ENCODE data around the gene SPOUT1.
"Not testable (repeated sequence)": the region's sequence is repeated elsewhere in the genome, so short reads cannot be mapped to it uniquely, and the experiment has no call there.

SPOUT1 gene

DNA sequence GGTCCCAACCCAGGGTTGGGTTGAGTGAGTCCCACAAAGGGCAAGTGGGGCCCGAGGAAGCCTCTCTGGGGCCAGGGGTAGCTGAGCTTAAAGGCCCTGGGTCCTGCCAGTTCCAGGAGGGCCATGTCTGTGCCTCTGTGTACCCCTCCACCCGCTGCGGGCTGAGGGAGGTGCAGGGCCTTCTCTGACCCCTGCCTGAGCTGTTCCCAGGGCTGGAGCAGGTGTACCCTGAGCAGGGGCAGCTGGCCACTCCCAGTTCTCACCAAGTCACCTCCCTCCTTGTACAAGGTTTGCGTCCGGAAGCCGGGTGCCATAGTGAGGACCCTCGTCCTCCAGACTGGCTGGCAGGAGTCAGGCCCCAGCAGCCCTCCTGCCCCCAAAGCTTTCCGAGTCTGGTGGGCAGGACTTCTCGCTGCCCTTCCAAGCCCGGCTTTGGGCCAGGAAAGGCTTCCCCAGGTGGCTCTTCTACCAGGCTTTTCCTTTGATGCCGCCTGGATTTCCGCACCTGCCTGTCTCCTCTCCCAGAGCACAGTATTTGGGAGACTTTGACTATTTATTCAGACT is 20.5 kb downstream of the SPOUT1 start:
- Histone ChIP-seq H3K4me1 (ENCODE audit: control insufficient read depth, insufficient read depth, low read length, unreplicated experiment) (no peaks in the 10 kb centered on the region), H3K27ac (ENCODE audit: low read depth, low read length) (no peak overlapping the region), H3K4me3 (ENCODE audit: low read depth, low read length) (no peak overlapping the region), H3K27me3 (ENCODE audit: insufficient read depth, low read length) (no peaks in the 10 kb centered on the region), H2AFZ (ENCODE audit: low read length, unreplicated experiment) (no peak overlapping the region), H3K36me3 (ENCODE audit: insufficient read depth, low read length) (peaks cover 4% of the 10 kb centered on the region; the same call in 1 of the 2 replicates), H3K79me2 (ENCODE audit: control insufficient read depth, insufficient read depth, low read length, unreplicated experiment) (no peaks in the 10 kb centered on the region)

DNA sequence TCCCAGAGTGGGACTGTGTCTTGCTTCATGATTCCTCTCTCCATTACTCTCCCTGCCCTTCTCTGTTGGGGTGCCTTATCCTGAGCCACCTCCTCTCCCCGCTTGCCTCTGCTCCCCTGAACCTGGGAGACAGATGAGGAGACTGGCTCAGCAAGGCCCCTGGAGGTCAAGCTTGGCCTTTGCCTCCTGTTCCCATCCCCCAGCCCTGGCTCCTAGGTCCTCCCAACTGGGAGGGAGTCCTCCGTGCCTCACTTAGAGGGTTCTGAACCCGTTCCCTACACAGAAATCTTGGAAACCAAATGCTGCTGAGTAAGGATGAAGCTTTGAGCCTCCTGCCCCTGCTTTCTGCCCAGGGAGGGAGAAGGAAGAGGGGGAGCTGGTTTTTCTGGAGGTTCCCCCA is 21.1 kb downstream of the SPOUT1 start:
- Histone ChIP-seq H3K36me3 (ENCODE audit: insufficient read depth, low read length) (peaks cover 4% of the 10 kb centered on the region; the same call in 1 of the 2 replicates), H3K4me3 (ENCODE audit: low read depth, low read length) (no peak overlapping the region), H2AFZ (ENCODE audit: low read length, unreplicated experiment) (no peak overlapping the region), H3K4me1 (ENCODE audit: control insufficient read depth, insufficient read depth, low read length, unreplicated experiment) (no peaks in the 10 kb centered on the region), H3K27ac (ENCODE audit: low read depth, low read length) (no peak overlapping the region), H3K79me2 (ENCODE audit: control insufficient read depth, insufficient read depth, low read length, unreplicated experiment) (no peaks in the 10 kb centered on the region), H3K27me3 (ENCODE audit: insufficient read depth, low read length) (no peaks in the 10 kb centered on the region)

DNA sequence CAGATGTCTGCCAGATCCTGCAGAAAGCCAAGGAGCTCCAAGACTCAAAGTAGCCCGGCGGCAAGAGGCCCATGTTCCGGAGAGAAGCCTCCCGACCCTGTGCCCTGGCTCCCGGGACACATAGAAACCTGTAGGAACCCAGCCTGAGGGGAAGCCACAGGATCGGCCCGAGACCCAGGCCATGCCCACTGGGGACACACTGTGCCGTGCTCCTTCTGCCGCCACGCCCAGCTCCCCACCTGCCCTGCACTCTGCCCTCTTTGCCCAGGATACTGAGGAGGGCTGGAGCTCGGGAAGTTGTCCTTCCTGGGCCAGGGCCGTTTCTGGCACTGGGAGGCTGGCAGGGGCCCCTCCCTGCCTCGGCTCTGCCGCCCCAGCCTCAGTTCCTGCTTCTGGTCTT is 21.8 kb downstream of the SPOUT1 start:
- Histone ChIP-seq H3K36me3 (ENCODE audit: insufficient read depth, low read length) (peaks cover 4% of the 10 kb centered on the region; the same call in 1 of the 2 replicates), H3K4me1 (ENCODE audit: control insufficient read depth, insufficient read depth, low read length, unreplicated experiment) (no peaks in the 10 kb centered on the region), H3K27me3 (ENCODE audit: insufficient read depth, low read length) (no peaks in the 10 kb centered on the region), H3K27ac (ENCODE audit: low read depth, low read length) (no peak overlapping the region), H3K79me2 (ENCODE audit: control insufficient read depth, insufficient read depth, low read length, unreplicated experiment) (no peaks in the 10 kb centered on the region), H3K4me3 (ENCODE audit: low read depth, low read length) (no peak overlapping the region), H2AFZ (ENCODE audit: low read length, unreplicated experiment) (no peak overlapping the region)

DNA sequence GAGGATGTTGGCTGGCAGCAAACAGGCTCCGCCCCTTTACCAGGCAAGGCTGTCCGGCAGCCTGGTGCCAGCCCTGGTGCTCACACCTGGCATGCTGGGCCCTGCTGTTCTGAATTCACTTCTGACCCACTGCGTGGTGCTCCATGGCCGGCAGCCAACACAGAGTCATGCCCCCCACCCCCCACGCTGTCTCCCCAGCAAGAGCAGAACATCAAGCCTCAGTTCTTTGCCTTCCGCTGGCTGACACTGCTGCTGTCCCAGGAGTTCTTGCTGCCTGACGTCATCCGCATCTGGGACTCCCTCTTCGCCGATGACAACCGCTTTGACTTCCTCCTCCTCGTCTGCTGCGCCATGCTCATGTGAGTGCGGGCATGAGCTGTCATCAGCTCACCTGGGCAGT is 23.9 kb downstream of the SPOUT1 start:
- Histone ChIP-seq H3K27ac (ENCODE audit: low read depth, low read length) (no peak overlapping the region), H3K79me2 (ENCODE audit: control insufficient read depth, insufficient read depth, low read length, unreplicated experiment) (no peaks in the 10 kb centered on the region), H3K4me1 (ENCODE audit: control insufficient read depth, insufficient read depth, low read length, unreplicated experiment) (no peaks in the 10 kb centered on the region), H3K4me3 (ENCODE audit: low read depth, low read length) (no peak overlapping the region), H3K27me3 (ENCODE audit: insufficient read depth, low read length) (no peaks in the 10 kb centered on the region), H3K36me3 (ENCODE audit: insufficient read depth, low read length) (peaks cover 7% of the 10 kb centered on the region; the same call in 1 of the 2 replicates), H2AFZ (ENCODE audit: low read length, unreplicated experiment) (no peak overlapping the region)

DNA sequence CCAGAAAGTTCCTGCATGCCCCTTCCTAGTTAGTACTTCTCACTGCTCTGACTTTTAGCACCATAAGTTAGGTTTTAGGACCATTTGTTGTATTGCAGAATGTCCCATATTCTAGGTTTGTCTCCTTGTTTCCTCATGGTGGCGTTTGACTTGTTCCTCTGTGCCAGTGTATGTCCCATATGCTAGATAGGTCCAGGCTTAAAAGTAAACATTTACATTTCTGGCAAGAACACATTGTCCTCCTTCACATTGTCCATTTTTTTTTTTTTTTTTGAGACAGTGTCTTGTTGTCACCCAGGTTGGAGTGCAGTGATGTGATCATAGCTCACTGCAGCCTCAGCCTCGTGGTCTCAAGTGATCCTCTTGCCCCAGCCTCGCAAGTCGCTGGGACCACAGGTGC is 27.1 kb downstream of the SPOUT1 start:
- no peak overlapping the region for H3K27ac ChIP-seq (ENCODE audit: low read depth, low read length)
- H3K79me2 ChIP-seq (ENCODE audit: control insufficient read depth, insufficient read depth, low read length, unreplicated experiment) = no peaks in the 10 kb centered on the region
- H3K4me3 ChIP-seq (ENCODE audit: low read depth, low read length) = no peak overlapping the region
- H3K27me3 ChIP-seq (ENCODE audit: insufficient read depth, low read length) = no peaks in the 10 kb centered on the region
- no peak overlapping the region for H2AFZ ChIP-seq (ENCODE audit: low read length, unreplicated experiment)
- H3K4me1 ChIP-seq (ENCODE audit: control insufficient read depth, insufficient read depth, low read length, unreplicated experiment) = no peaks in the 10 kb centered on the region
- H3K36me3 ChIP-seq (ENCODE audit: insufficient read depth, low read length) = peaks cover 17% of the 10 kb centered on the region; the same call in 1 of the 2 replicates

DNA sequence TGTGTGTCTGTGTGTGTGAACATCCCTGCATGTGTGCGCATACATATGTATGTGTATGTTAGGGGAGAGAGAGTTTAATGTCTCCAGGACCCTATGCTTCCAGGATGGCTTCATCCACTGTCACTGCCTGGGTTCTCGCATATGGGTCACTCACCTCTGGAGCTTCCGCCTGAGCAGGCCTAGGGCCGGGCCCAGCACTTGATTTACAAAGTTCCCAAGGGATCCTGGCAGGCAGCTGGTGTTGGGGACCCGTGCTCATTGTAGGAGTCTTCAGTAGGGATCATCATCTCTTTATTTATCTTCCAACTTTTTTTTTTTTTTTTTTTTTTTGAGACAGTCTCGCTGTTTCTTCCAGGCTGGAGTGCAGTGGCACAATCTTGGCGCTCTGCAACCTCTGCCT is 29.5 kb downstream of the SPOUT1 start:
- H3K27me3 ChIP-seq (ENCODE audit: insufficient read depth, low read length) = no peaks in the 10 kb centered on the region
- no peaks in the 10 kb centered on the region for H3K79me2 ChIP-seq (ENCODE audit: control insufficient read depth, insufficient read depth, low read length, unreplicated experiment)
- H3K36me3 ChIP-seq (ENCODE audit: insufficient read depth, low read length) = peaks cover 13% of the 10 kb centered on the region; the same call in 1 of the 2 replicates
- no peaks in the 10 kb centered on the region for H3K4me1 ChIP-seq (ENCODE audit: control insufficient read depth, insufficient read depth, low read length, unreplicated experiment)
- no peak overlapping the region for H2AFZ ChIP-seq (ENCODE audit: low read length, unreplicated experiment)
- H3K4me3 ChIP-seq (ENCODE audit: low read depth, low read length) = no peak overlapping the region
- no peak overlapping the region for H3K27ac ChIP-seq (ENCODE audit: low read depth, low read length)

DNA sequence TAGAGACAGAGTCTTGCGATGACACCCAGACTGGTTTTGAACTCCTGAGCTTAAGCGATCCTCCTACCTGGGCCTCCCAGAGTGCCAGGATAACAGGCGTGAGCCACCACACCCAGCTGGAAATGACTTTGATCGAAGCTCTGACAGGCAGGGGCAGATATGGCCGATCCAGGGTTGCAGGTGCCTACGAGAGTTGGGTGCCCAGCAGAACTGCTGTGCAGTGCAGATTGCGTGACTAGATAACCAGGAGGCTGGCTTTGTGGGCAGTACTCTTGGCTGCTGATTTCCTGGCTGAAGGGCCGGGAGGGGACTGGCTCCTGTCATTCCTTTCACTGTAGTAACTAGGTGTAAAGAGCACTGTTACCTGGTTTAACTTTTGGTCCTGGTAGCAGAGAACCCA is 30.7 kb downstream of the SPOUT1 start:
- Histone ChIP-seq H3K36me3 (ENCODE audit: insufficient read depth, low read length) (peaks cover 13% of the 10 kb centered on the region; the same call in 1 of the 2 replicates), H3K4me3 (ENCODE audit: low read depth, low read length) (no peak overlapping the region), H3K79me2 (ENCODE audit: control insufficient read depth, insufficient read depth, low read length, unreplicated experiment) (no peaks in the 10 kb centered on the region), H3K27me3 (ENCODE audit: insufficient read depth, low read length) (no peaks in the 10 kb centered on the region), H3K4me1 (ENCODE audit: control insufficient read depth, insufficient read depth, low read length, unreplicated experiment) (no peaks in the 10 kb centered on the region), H2AFZ (ENCODE audit: low read length, unreplicated experiment) (no peak overlapping the region), H3K27ac (ENCODE audit: low read depth, low read length) (no peak overlapping the region)

DNA sequence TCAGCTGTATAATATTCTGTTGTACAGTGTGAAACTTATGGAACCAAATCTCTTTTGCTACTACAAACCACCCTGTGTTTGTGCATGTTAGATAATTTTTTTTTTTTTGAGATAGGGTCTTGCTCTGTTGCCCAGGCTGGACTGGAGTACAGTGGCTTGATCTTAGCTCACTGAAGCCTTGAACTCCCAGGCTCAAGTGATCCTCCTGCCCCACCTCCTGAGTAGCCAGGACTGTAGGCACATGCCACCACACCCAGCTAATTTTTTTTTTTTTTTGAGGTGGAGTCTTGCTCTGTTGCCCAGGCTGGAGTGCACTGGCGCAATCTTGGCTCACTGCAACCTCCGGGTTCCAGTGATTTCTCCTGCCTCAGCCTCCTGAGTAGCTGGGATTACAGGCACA is 34.6 kb downstream of the SPOUT1 start:
- peaks cover 10% of the 10 kb centered on the region; the same call in 1 of the 2 replicates for H3K36me3 ChIP-seq (ENCODE audit: insufficient read depth, low read length)
- not testable (repeated sequence) for H3K27ac ChIP-seq (ENCODE audit: low read depth, low read length); H3K27me3 ChIP-seq (ENCODE audit: insufficient read depth, low read length); H2AFZ ChIP-seq (ENCODE audit: low read length, unreplicated experiment); H3K4me1 ChIP-seq (ENCODE audit: control insufficient read depth, insufficient read depth, low read length, unreplicated experiment); H3K79me2 ChIP-seq (ENCODE audit: control insufficient read depth, insufficient read depth, low read length, unreplicated experiment); H3K4me3 ChIP-seq (ENCODE audit: low read depth, low read length)

DNA sequence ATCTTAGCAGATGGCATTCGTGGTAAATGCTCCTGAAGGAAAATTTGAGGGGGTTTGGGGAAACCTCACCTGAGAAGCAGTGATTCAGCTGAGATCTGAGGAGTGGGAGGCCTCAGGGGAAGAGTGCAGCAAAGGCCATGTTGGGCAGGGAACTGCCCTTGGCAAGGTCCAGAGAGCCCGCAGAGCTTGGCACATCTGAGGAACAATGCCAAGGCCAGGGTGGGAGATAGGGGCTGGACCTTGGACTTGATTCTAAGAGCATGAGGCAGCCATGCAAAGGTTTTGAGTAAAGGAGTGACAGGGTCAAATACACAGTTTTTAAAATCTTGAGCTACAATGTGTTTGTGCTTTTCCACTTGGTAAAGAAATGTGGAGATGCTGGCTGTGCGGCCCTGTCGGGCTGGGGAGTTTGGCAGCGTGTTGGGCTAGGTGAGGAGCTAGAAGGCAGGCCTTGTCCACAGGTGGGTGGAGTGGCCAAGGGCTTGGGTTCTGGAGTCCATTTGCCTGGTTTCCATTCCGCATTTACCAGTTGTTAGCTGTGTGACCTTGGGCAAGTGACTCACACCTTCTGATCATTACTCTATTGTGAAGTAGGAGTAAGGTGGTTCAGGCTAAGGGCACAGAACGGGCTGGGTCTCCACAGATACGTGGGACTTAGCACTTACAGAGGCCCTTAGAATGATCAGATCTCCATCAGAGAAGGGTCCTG is 36.5 kb downstream of the SPOUT1 start:
- no peak overlapping the region for H3K27ac ChIP-seq (ENCODE audit: low read depth, low read length)
- H3K79me2 ChIP-seq (ENCODE audit: control insufficient read depth, insufficient read depth, low read length, unreplicated experiment) = peaks cover 10% of the 10 kb centered on the region
- H3K36me3 ChIP-seq (ENCODE audit: insufficient read depth, low read length) = no peaks in the 10 kb centered on the region
- no peaks in the 10 kb centered on the region for H3K27me3 ChIP-seq (ENCODE audit: insufficient read depth, low read length)
- H2AFZ ChIP-seq (ENCODE audit: low read length, unreplicated experiment) = no peak overlapping the region
- peaks cover 4% of the 10 kb centered on the region for H3K4me1 ChIP-seq (ENCODE audit: control insufficient read depth, insufficient read depth, low read length, unreplicated experiment)
- H3K4me3 ChIP-seq (ENCODE audit: low read depth, low read length) = no peak overlapping the region

DNA sequence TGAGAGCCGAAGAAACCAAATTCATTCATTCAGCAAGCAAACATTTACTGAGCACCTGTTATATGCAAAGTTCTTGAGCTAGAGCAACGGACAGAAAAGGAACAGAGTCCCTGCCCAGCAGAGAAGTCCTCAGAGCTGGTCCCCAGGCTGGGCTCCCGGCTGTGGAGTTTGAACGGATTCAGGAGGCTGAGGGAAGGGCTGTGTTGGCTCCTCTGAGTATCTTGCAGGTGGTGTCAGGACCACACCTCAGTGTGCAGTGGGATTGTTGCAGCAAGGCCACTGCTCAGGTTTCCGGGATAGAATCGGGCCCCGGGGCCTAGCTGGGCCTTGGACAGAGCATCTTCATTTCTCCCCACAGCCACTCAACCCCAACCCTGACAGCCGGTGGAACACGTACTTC is 37.5 kb downstream of the SPOUT1 start:
- H3K36me3 ChIP-seq (ENCODE audit: insufficient read depth, low read length) = no peaks in the 10 kb centered on the region
- no peak overlapping the region for H2AFZ ChIP-seq (ENCODE audit: low read length, unreplicated experiment)
- H3K79me2 ChIP-seq (ENCODE audit: control insufficient read depth, insufficient read depth, low read length, unreplicated experiment) = peaks cover 20% of the 10 kb centered on the region
- no peak overlapping the region for H3K27ac ChIP-seq (ENCODE audit: low read depth, low read length)
- no peaks in the 10 kb centered on the region for H3K27me3 ChIP-seq (ENCODE audit: insufficient read depth, low read length)
- H3K4me1 ChIP-seq (ENCODE audit: control insufficient read depth, insufficient read depth, low read length, unreplicated experiment) = peaks cover 7% of the 10 kb centered on the region
- H3K4me3 ChIP-seq (ENCODE audit: low read depth, low read length) = no peak overlapping the region

DNA sequence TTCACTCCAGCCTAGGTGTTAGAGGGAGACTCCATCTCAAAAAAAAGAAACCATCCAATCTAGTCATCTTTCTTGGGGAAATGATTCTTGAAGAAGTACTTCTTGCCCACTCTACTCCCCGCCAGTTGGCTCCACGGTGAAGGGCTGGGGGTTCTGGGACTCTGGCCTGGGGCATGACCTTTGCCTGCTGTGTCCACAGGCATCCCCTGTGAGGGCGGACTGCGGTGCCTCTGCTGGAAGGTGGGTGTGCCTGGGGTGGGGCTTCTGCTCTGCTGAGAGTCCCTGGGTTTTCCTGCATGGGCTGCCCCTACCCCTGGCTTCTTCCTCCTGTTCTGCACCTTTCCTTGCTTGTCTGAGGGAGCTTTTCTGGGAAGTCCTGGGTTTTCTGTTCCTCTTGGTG is 39.1 kb downstream of the SPOUT1 start:
- H3K79me2 ChIP-seq (ENCODE audit: control insufficient read depth, insufficient read depth, low read length, unreplicated experiment) = peaks cover 20% of the 10 kb centered on the region
- peaks cover 10% of the 10 kb centered on the region for H3K4me1 ChIP-seq (ENCODE audit: control insufficient read depth, insufficient read depth, low read length, unreplicated experiment)
- H3K4me3 ChIP-seq (ENCODE audit: low read depth, low read length) = no peak overlapping the region
- no peaks in the 10 kb centered on the region for H3K36me3 ChIP-seq (ENCODE audit: insufficient read depth, low read length)
- no peaks in the 10 kb centered on the region for H3K27me3 ChIP-seq (ENCODE audit: insufficient read depth, low read length)
- no peak overlapping the region for H2AFZ ChIP-seq (ENCODE audit: low read length, unreplicated experiment)
- no peak overlapping the region for H3K27ac ChIP-seq (ENCODE audit: low read depth, low read length)
